ENCODE data around the gene FLT1.

- TF ChIP-seq, protein P1, sequence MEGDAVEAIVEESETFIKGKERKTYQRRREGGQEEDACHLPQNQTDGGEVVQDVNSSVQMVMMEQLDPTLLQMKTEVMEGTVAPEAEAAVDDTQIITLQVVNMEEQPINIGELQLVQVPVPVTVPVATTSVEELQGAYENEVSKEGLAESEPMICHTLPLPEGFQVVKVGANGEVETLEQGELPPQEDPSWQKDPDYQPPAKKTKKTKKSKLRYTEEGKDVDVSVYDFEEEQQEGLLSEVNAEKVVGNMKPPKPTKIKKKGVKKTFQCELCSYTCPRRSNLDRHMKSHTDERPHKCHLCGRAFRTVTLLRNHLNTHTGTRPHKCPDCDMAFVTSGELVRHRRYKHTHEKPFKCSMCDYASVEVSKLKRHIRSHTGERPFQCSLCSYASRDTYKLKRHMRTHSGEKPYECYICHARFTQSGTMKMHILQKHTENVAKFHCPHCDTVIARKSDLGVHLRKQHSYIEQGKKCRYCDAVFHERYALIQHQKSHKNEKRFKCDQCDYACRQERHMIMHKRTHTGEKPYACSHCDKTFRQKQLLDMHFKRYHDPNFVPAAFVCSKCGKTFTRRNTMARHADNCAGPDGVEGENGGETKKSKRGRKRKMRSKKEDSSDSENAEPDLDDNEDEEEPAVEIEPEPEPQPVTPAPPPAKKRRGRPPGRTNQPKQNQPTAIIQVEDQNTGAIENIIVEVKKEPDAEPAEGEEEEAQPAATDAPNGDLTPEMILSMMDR (IDR thresholded peaks at IDR 0.05): no peak
- no peak for TF ChIP-seq POLR2A (IDR thresholded peaks at IDR 0.05)
Measured at GRCh38 chr13:28542804-28543203, 47.9 kb upstream of the FLT1 start.
